K562 (cell line): ENCODE data around the gene CYSRT1. TPM values are rescaled to one million over a fixed set of nuclear protein-coding genes. Genes with fewer than 3 reads are reported as not detected.

Experiments
- ATAC-seq: fragments of 200-7000 bp; cut with Tn5 transposase; 3 replicates; pipeline ENCODE4 v1.9.1; 2020; ENCODE audit warnings: moderate library complexity
- BruUV-seq: library from RNA; stranded (reverse); fragments of 400-500 nt; replicated peaks from 2 replicates; lab custom pipeline; 2021; lab: Mats Ljungman, UMichigan
- CTCF ChIA-PET: fragments of 300-600 bp; formaldehyde crosslinking; extraction: SDS; loops from one replicate; lab custom pipeline; 2021; ENCODE audit warnings: low intra/inter-chr PET ratio; lab: Yijun Ruan, JAX
- POLR2A ChIA-PET: fragments of 300-600, 350-650 bp; sonication (Branson Sonifier 250); formaldehyde crosslinking; extraction: SDS; loops from one replicate; lab custom pipeline; 2021; ENCODE audit warnings: antibody characterized with exemption, inconsistent platforms; lab: Yijun Ruan, JAX
- DNase-seq, 4 experiments: peaks; one replicate each; pipeline versions ENCODE4 v3.0.0 to v3.0.0-alpha.2; 2011 to 2018; ENCODE audit warnings: low spot score in 3 of 4, mixed read lengths in 3 of 4; ENCODE audit errors: extremely low read depth in 1 of 4
- FAIRE-seq: peaks from 2 replicates; lab custom pipeline; 2011; peaks lifted over from hg19 to GRCh38; lab: Jason Lieb, UNC
- H2AFZ ChIP-seq: 2 replicates; pipeline ENCODE4 v1.6.0; 2011; ENCODE audit warnings: low read depth, low read length, control low read depth, inconsistent platforms
- H3K27ac ChIP-seq: fragments of 200-600 bp; 3 replicates; pipeline ENCODE4 v1.8.0; 2011; ENCODE audit warnings: low read depth, mild to moderate bottlenecking, control low read depth, inconsistent platforms, low read length, moderate library complexity, mixed read lengths; ENCODE audit errors: extremely low read depth
- H3K27me3 ChIP-seq, 2 experiments: fragments of 300-600 bp in 1 of 2; 2 replicates in 1 of 2; 3 replicates in 1 of 2; pipeline versions ENCODE4 v1.6.0 to v1.8.0; 2011; ENCODE audit warnings: inconsistent platforms in 2 of 2, low read length in 2 of 2, mild to moderate bottlenecking in 1 of 2, mixed read lengths in 1 of 2, moderate library complexity in 1 of 2; ENCODE audit not compliant: control insufficient read depth in 2 of 2, insufficient read depth in 2 of 2
- H3K36me3 ChIP-seq: fragments of 300-600 bp; 3 replicates; pipeline ENCODE4 v1.8.0; 2011; ENCODE audit warnings: mild to moderate bottlenecking, low read length, inconsistent platforms; ENCODE audit not compliant: control insufficient read depth, insufficient read depth
- H3K4me1 ChIP-seq, 2 experiments: fragments of 200-600 bp in 1 of 2; replicated peaks in 1 of 2; 2 replicates in 1 of 2; 3 replicates in 1 of 2; pipeline versions ENCODE4 v1.5.1 to v1.8.0; 2011; ENCODE audit warnings: inconsistent platforms in 2 of 2, low read length in 2 of 2, mild to moderate bottlenecking in 1 of 2, mixed read lengths in 1 of 2, moderate library complexity in 1 of 2; ENCODE audit not compliant: control insufficient read depth in 2 of 2, insufficient read depth in 2 of 2
- H3K4me2 ChIP-seq: 2 replicates; pipeline ENCODE4 v1.6.1; 2011; ENCODE audit warnings: low read length, control low read depth, inconsistent platforms, mixed read lengths; ENCODE audit not compliant: insufficient read depth
- H3K4me3 ChIP-seq: fragments of 200-600 bp; sonication (generic), shearing (Covaris generic); 2 replicates; pipeline ENCODE4 v1.5.1; 2016; ENCODE audit warnings: control low read depth, inconsistent platforms
- H3K79me2 ChIP-seq: fragments of 200-600 bp; 3 replicates; pipeline ENCODE4 v1.8.0; 2011; ENCODE audit warnings: low read length, inconsistent platforms; ENCODE audit not compliant: control insufficient read depth, insufficient read depth
- H3K9ac ChIP-seq, 2 experiments: 2 replicates each; pipeline versions ENCODE4 v1.6.0 to v1.6.1; 2011; ENCODE audit warnings: low read depth in 2 of 2, low read length in 2 of 2, control low read depth in 1 of 2, inconsistent platforms in 1 of 2, mild to moderate bottlenecking in 1 of 2, mixed read lengths in 1 of 2; ENCODE audit not compliant: insufficient read depth in 1 of 2
- H3K9me1 ChIP-seq: one replicate; pipeline ENCODE4 v1.6.0; 2011; ENCODE audit warnings: inconsistent platforms, mild to moderate bottlenecking, low read length, moderate library complexity; ENCODE audit not compliant: control insufficient read depth, insufficient read depth
- H3K9me3 ChIP-seq: replicated peaks from 2 replicates; pipeline ENCODE4 v1.5.1; 2011; ENCODE audit warnings: low read depth, low read length, inconsistent platforms; ENCODE audit not compliant: control insufficient read depth, insufficient read depth
- H4K20me1 ChIP-seq: replicated peaks from 2 replicates; pipeline ENCODE4 v1.6.1; 2011; ENCODE audit warnings: low read length, inconsistent platforms, mixed read lengths; ENCODE audit not compliant: control insufficient read depth, insufficient read depth
- ARID2 ChIP-seq: fragments of 450-650 bp; IDR thresholded peaks from 2 replicates; pipeline ENCODE4 v1.6.1; 2017; ENCODE audit warnings: antibody characterized with exemption, mild to moderate bottlenecking
- E2F4 ChIP-seq: sonication (generic); formaldehyde crosslinking; IDR thresholded peaks from 2 replicates; pipeline ENCODE4 v1.8.0; 2022; ENCODE audit warnings: mild to moderate bottlenecking, low read depth, missing genetic modification reagents
- GABPA ChIP-seq: fragments of 200-800 bp; sonication (Bioruptor generic); conservative IDR thresholded peaks from 2 replicates; pipeline ENCODE4 v1.6.1; 2016; ENCODE audit warnings: low read depth, missing genetic modification characterization, missing compliant biosample characterization
- HDAC1 ChIP-seq, 2 experiments: fragments of 450-650 bp; IDR thresholded peaks; 2 replicates each; pipeline ENCODE4 v1.6.1; 2016 to 2017; ENCODE audit warnings: inconsistent platforms in 1 of 2, mild to moderate bottlenecking in 1 of 2, moderate library complexity in 1 of 2
- POLR2G ChIP-seq: fragments of 200-400 bp; formaldehyde crosslinking; IDR thresholded peaks from 2 replicates; pipeline ENCODE4 v1.6.1; 2017; ENCODE audit warnings: low read depth, mild to moderate bottlenecking, antibody characterized with exemption, low read length, moderate library complexity
- ZBTB9 ChIP-seq: fragments of 450-650 bp; formaldehyde crosslinking; IDR thresholded peaks from 2 replicates; pipeline ENCODE4 v1.4.0; 2020; ENCODE audit warnings: mild to moderate bottlenecking, moderate library complexity
- WGBS: fragments of 100-300 bp; shearing (Covaris generic); methylation state at CpG from one replicate; pipeline ENCODE4 v1.1.6; 2016; ENCODE audit warnings: low coverage, mixed read lengths; ENCODE audit not compliant: insufficient coverage; ENCODE audit errors: missing lambda C conversion rate; 5-methylcytosine and 5-hydroxymethylcytosine counted together
- in situ Hi-C: fragments of 300-500 bp; cut with MboI; formaldehyde crosslinking; loops from 4 replicates; pipeline ENCODE4 v1.15.0; 2018; ENCODE audit warnings: inconsistent platforms, mixed read lengths
- intact Hi-C: fragments of 100-400 bp; cut with micrococcal nuclease; formaldehyde crosslinking; loops from 2 replicates; pipeline ENCODE4 v1.14.2; 2022
- polyA plus RNA-seq, 8 experiments: library from polyadenylated mRNA; depleted of rRNA in 4 of 8; stranded (reverse) in 5 of 8; unstranded in 3 of 8; fragments of >200 nt; fragmentation: Nextera tagmentation in 2 of 8; fragmentation: Illumina TruSeq in 1 of 8; extraction: Ambion mirVana in 2 of 8; extraction: Trizol in 1 of 8; gene quantifications; 2 replicates each; pipeline versions ENCODE4 v1.2.1 to v1.2.3, GENCODE V29; 2011 to 2014; ENCODE audit warnings: inconsistent platforms in 1 of 8, missing spikeins in 1 of 8
- total RNA-seq, 7 experiments: library from RNA; depleted of rRNA in 6 of 7; stranded (reverse); fragments of >200 nt in 6 of 7; fragmentation: Illumina TruSeq in 2 of 7; extraction: Trizol in 2 of 7; gene quantifications; 2 replicates each; pipeline versions ENCODE4 v1.2.1 to v1.2.3, GENCODE V29; 2011 to 2021; ENCODE audit warnings: low replicate concordance in 1 of 7

CYSRT1 gene
- total and polyA plus RNA-seq, 9 of the 15 experiments (the other 6 are each of a cell fraction or from before 2014, with no cell fraction given), result 0.04 to 1.4 (median 0.42) TPM; not detected in 3

GRCh38 chr9:137270929-137271695 lies 46.1 kb downstream of the CYSRT1 start:
- peaks cover 26 to 81% of the 10 kb centered on the region in 2 experiments for H3K4me1 ChIP-seq
- intact Hi-C loops (no loop called here), in situ Hi-C loops (no loop called here)
- no peak overlapping the region for H2AFZ ChIP-seq
- BruUV-seq, result no TSS peak
- no peaks in the 10 kb centered on the region for H3K9me3 ChIP-seq
- WGBS, result 92% methylated on average over 28 of the region's 32 CpGs
- no peak overlapping the region for H3K4me3 ChIP-seq
- ChIA-PET POLR2A (interaction anchor here (0.6 kb wide), 1 partner anchor 11 kb away, joined by 3 read pairs; no protein-coding TSS in a partner anchor), CTCF (no interaction called here)
- DNase-seq, result no peak
- peak overlapping the region in 1 of 2 experiments; percentile 61; a peak in 1 of 4 replicates for H3K9ac ChIP-seq
- no peak for ATAC-seq
- TF ChIP-seq POLR2G (peak; percentile 56; the same call in 1 of the 2 replicates), GABPA (tag) (no peak)
- no peaks in the 10 kb centered on the region for H3K9me1 ChIP-seq
- no peaks in the 10 kb centered on the region for H4K20me1 ChIP-seq
- H3K4me2 ChIP-seq, result no peak overlapping the region
- peaks cover 65% of the 10 kb centered on the region for H3K36me3 ChIP-seq
- H3K27ac ChIP-seq, result no peak overlapping the region
- peaks cover 10% of the 10 kb centered on the region; the same call in 2 of the 3 replicates for H3K79me2 ChIP-seq
- no peaks in the 10 kb centered on the region for H3K27me3 ChIP-seq
- FAIRE-seq, result no peak

- intact Hi-C loops, result no loop called here
- no CpG with 5 or more reads among the region's 3 CpGs for WGBS
- H3K27ac ChIP-seq, result no peak overlapping the region
- no peaks in the 10 kb centered on the region for H3K9me1 ChIP-seq
- H3K4me3 ChIP-seq, result no peak overlapping the region
- no peak overlapping the region for H3K4me2 ChIP-seq
- ATAC-seq (no peak), FAIRE-seq (no peak)
- H4K20me1 ChIP-seq, result no peaks in the 10 kb centered on the region
- no peaks in the 10 kb centered on the region for H3K27me3 ChIP-seq
- peak overlapping the region in 1 of 2 experiments; percentile 61; a peak in 1 of 4 replicates for H3K9ac ChIP-seq
- in situ Hi-C loops, result no loop called here
- TF ChIP-seq HDAC1 (IDR thresholded peaks at IDR 0.05), result no peak
- TF ChIP-seq E2F4 (CRISPR knock-in tag), result no peak
- no peak for TF ChIP-seq ARID2
- TF ChIP-seq ZBTB9 (CRISPR knock-in tag), result no peak
- TF ChIP-seq, all 486 proteins: peak for 0
- Histone ChIP-seq H3K4me1 (peaks cover 31 to 82% of the 10 kb centered on the region in 2 experiments), H2AFZ (no peak overlapping the region), H3K79me2 (peaks cover 10% of the 10 kb centered on the region; the same call in 2 of the 3 replicates), H3K36me3 (peaks cover 59% of the 10 kb centered on the region), H3K9me3 (no peaks in the 10 kb centered on the region)
- BruUV-seq, result no TSS peak
- CTCF ChIA-PET, result no interaction called here
- DNase-seq, result peak in 1 of 4 experiments; percentile 17
- POLR2A ChIA-PET, result no interaction called here
Measured at GRCh38 chr9:137271696-137272076, 46.7 kb downstream of the CYSRT1 start.
